Stimulated activated CD8-positive, alpha-beta memory T cell treated with anti-CD3 and anti-CD28 coated beads, Interleukin-2, amount 100 ng/mL, for 1 hour (primary cell): ENCODE results near the gene RELCH.

Experiments used
- DNase-seq, 2 donors: peaks; one replicate each; pipeline ENCODE4 v3.0.0-alpha.2; 2020; ENCODE audit warnings: low read depth in 2 of 2

The RELCH gene

DNA sequence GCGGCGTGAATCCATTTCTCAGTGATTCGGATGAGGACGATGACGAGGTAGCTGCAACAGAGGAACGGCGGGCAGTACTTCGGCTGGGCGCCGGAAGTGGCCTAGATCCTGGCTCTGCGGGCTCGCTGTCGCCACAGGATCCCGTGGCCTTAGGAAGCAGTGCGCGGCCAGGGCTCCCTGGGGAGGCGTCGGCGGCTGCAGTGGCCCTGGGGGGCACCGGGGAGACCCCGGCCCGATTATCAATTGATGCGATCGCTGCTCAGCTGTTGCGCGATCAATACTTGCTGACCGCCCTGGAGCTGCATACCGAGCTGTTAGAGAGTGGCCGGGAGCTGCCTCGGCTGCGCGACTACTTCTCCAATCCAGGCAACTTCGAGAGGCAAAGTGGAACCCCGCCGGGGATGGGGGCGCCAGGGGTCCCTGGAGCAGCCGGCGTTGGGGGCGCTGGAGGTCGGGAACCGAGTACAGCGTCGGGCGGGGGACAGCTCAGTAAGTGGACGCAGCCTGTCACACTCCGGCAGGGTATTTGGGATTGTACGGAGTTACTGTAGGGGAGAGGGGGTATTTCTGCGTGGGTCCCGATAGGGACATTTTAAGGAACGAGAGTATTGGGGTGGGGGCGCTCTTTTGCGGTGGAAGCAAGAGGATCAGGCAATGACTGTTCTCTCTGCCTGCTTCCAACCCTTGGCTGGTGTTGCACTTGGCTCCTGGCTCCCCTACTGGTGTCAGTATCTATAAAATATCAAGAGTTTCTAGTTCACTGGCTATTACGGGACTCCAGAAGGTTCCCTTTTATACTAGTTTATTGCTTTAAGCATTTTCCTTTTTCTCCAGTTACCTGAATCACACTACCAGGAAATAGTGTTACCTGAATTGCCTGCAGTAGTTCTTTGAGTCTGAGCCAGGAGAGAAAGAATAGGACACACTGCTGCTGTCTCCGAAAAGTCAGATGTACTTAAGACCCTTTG lies 772 bp downstream of the RELCH start:
- DNase-seq: no peak

DNA sequence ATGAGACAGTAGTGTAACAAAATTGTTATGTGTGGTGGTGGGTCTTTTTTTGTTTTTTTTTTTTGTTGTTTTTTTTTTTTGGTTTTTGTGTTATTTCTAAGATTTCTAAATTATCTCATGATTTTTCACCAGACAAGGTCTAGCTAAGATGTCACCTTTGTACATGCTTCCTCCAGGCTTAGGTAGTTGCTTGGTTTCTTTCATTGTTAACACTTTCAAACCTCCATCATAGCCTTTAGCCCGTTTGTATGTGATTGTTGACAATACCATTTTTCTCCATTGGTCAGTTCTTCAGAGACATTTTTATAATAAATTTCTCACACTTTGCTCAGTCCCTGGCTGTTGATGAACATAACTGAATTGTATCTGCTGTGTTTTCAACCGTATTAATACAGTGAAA lies 2.2 kb downstream of the RELCH start:
- no peak for DNase-seq

DNA sequence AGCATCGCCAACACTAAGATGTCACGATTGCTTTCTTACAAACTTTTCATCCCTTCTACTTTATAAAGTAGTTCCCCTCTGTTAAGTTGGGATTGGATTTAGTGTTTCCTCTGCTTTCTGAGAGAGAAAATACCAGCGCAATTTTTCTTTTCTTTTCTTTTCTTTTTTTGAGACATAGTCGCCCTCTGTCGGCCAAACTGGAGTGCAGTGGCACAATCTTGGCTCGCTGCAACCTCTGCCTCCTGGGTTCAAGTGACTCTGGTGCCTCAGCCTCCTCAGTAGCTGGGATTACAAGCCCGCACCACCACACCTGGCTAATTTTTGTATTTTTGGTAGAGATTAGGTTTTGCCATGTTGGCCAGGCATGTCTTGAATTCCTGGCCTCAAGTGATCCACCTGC lies 9.0 kb downstream of the RELCH start:
- no peak for DNase-seq

DNA sequence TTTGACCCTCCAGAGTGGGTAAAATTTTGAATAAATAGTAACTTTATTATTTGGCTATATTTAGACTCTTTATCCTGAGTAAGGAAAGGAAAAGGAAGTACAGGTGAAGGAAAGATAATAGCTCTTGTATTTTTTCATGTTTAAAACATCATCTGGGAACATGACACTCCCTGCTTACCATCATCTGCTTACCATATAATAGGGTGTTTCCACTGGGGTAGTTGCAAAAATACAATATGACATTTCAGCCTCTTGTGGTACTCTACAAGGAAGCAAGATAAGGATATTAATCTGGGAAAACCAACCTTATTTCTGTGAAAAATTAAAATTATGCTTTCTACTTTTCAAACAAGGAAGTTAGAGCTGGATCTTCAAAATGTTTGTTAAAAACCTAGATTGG lies 9.9 kb downstream of the RELCH start:
- DNase-seq: no peak

DNA sequence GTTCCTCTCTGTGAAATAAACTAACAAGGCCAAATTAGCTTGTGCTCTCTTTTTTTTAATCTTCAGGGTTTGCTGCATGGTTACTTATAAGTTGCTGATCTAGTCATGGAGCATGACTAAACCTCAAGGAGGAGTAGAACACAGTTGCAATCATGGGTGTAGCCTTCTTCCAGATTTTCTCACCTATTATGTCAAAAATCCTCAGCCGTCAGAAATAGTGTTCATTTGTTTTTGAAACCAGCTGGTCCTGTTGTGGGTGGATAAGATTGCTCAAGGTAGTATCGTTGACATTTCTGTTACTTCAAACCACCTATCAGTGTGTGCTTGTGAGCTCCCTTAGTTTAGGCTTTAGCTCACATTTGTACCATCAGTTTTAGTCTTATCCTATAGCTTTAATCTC lies 11.2 kb downstream of the RELCH start:
- DNase-seq: no peak

DNA sequence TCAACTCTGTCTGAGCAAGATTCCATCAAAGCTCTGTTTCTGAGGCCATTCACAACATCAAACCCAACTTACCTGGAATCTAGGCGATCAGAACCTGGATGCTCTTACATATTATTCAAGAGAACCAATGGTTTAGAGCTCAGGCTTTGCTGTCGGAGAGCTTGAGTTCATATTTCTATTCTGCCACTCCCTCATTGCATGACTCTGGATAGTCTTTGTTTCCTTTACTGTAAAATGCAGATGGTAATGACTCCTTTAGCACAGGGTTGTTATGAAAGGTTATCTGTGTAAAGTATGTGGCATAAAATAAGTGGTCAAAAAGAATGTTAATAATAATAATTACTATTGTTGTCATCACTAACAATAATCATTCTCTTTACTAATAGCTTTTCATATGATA lies 12.6 kb downstream of the RELCH start:
- no peak for DNase-seq

DNA sequence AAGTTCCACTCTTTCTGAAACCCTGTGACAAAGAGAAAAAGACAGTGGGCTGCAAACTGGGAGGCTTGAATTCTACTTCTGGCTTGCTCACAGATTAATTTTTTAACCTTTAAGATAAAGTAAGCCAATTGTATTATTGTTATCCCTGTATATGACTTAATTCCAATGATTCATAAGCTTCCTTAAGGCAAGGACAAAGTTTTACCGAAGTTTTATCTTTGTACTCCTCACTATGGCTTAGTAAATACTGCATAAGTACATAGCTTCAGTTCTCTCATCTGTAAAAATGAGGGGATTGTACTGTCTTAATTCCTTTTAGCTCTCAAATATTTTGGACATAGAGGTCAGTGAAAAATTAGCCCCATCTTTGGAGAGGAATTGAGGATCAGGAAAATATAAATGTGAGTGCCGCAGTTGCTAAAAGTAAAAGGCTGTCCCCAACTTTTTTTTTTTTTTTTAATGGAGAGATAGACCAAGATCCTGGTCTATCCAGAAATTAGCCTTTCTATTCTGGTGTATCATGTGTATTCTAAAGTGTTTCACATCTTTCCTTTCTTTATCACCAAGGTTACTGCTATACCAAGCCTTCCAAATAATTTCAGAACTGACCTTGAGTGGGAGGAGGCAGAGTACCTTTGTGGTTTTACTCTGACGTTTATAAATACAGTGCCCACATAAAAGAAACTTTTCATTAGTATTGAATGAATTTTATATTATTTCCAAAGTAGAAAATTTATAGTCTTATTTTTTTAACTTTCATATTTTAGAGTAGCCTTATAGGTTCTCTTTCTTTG lies 13.3 kb downstream of the RELCH start:
- DNase-seq: no peak

DNA sequence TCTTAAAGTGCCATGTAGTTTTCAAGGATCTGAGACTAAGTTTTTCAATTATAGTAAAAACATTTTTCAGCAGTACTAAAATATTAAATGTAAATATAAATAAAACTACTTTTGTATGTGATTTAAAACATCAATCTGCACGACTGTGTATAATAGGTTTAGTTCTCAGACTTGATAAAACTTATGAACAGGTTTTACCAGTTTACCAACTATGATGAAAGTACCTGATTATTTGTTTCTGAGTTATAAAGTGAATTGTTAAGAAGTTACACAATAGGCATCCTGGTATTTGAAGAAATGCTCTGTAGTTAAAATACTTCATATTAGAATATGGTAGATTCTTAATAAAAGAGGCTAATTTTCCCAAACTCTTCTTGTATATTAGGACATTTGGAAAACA lies 14.8 kb downstream of the RELCH start:
- DNase-seq: no peak

DNA sequence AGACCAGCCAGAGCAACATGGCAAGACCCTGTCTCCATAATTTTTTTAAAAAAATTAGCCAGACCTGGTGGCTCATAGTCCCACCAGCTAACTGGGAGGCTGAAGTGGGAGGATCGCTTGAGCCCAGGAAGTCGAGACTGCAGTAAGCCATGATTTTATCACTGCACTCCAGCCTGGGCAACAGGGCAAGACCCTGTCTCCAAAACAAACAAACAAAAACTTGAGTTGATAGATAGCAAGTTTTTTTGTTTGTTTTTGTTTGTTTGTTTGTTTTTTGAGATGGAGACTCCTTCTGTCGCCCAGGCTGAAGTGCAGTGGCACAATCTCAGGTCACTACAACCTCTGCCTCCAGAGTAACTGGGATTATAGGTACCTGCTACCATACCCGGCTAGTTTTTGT lies 18.8 kb downstream of the RELCH start:
- DNase-seq: no peak

DNA sequence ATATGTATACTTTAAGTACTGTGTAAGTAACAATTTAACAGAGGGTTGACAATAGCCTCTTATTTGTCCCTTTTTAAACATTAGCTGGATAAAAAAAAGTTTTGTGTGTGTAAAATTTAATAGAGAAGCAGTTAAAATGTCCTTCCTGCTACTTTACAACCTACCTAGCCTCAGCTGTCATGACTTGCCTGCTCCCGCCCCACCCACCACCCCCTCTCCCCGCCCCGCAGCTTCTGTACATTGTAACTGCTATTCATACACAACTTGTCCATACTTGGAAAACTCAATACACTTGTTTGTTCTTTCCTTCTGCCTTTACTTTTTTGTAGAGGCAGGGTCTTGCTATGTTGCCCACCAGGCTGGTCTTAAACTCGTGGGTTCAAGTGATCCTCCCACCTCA lies 19.5 kb downstream of the RELCH start:
- DNase-seq: no peak

DNA sequence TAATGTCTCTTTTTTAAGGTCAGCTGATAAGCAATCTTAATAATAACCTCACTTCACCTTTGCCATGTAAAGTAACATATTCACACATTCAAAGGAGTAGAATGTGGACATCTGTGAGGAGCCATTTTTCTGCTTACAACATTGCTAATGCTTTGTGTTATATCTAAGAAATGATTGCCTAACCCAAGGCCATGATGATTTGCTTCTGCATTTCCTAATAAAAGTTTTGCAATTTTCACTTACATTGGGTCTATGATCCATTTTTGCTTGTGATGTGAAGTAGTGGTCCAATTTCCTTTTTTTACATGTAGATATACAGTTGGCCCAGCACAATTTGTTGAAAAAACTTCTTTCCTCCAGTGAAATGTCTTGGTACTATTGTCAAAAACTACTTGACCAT lies 22.0 kb downstream of the RELCH start:
- no peak for DNase-seq

DNA sequence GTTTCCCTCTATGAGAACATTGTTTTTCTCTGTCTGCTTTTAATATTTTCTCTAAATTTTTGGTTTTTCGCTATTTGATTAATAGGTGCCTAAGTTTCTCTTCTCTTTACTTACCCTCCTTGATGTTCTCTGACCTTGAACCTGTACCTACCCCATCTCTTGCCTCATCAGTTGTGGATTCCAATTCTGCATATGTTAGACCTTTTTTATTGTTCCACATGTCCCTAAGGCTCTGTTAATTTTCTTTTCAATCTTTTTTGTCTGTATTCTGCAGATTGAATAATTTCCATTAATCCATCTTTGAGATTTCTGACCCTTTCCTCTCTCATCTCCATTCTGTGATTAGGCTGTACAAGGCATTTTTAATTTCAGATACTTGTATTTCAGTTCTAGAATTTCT lies 23.1 kb downstream of the RELCH start:
- DNase-seq: no peak

DNA sequence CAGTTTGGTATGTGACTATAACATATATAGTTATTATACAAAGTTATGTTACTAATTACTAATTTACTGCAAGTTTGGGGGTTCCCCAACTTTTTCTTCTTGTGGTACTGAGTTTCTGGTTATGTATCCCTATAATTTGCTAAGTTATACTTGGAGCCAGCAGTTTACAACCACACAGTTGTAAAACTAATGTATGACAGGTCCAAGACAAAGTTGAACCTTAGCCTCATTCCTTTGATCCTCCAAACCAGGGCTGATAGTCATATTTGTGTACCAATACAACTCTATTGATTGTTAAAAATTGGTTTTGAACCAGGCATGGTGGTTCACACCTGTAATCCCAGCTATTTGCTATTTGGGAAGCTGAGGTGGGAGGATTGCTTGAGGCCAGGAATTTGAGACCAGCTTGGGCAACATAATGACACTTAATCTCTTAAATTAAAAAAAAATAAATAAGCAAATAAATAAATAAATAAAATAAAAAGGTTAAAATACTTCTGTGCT lies 24.3 kb downstream of the RELCH start:
- DNase-seq: no peak

DNA sequence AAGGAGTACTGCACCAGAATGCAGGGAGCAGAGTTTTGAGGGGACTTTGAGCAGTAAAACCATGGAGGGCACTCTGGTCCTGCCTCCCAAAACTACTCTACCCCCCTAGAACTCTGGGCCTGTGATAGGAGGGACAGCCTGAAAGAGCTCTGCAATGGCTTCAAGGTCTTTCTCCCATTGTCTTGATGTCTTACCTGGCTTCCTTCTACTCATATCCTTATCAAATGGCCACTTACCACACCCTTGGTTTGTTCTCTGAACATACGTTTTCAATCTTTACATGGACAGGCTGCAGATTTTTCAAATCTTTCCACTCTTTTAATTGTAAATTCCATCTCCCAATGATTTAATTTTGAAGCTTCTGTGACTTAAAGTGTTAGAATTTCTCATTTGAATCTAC lies 27.7 kb downstream of the RELCH start:
- no peak for DNase-seq

DNA sequence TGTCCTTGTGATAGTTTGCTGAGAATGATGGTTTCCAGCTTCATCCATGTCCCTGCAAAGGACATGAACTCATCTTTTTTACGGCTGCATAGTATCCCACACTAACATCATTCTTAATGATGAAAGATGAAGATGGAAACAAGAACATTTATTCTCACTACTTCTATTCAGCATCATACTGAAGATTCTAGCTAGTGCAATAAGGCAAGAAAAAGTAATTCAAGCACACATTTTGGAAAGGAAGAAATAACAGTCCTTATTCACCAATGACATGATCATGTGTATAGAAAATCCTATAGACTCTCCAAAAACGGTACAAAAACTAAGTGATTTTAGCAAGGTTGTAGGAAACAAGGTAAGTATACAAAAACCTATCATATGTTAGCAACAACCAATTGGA lies 37.2 kb downstream of the RELCH start:
- no peak for DNase-seq

DNA sequence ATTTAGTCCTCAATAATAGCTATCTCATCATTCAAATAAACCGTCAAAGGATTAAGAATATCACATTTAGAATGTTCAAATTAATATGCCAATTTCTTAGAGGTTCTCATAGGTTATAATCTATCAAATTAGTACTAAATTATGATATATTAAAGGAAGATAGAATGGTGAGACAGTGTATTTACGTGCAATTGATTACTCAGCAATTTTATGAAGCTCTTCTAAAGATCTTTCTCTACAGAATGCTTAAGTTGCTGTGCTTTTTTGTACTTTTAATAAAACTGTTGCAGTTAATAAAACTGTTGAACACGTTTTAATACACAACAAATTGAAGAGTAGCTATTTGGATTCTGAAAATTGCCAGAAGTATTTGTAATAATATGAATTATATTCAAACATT lies 39.0 kb downstream of the RELCH start:
- DNase-seq: no peak

DNA sequence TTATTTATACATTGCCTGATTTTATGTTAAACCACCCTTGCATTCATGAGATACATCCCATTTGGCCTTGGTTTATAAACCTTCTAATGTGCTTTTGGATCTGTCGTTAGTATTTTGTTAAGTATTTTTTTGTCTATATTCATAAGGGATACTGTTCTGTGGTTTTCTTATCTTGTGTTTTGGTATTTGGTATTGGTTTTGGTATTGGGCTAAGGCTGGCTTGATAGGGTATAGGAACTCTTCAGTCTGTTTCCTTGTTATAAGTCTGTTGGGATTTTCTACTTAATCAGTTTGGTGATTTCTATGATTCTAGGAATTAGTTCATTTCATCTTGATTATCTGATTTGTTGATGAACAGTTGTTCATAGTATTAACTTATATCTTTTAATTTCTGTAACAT lies 49.2 kb downstream of the RELCH start:
- DNase-seq: no peak

DNA sequence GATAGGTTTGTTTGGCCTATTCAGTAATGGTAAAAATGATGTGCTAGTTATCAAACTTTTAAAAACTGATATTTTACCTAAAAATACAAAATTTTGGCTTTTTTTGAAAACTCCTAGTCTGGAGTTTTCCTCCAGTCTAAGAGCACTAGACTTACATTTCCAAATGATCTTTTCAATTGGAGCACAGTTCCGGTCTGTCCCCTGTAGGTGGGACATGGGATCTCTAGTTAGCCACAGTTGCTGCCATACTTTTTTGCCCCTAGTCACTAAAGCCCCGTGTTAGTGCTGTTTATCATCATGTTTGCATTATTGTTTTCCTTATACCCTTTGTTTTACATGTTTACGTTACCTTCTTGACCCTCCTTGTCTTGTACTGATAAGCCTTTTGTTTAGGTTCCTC lies 52.4 kb downstream of the RELCH start:
- no peak for DNase-seq

DNA sequence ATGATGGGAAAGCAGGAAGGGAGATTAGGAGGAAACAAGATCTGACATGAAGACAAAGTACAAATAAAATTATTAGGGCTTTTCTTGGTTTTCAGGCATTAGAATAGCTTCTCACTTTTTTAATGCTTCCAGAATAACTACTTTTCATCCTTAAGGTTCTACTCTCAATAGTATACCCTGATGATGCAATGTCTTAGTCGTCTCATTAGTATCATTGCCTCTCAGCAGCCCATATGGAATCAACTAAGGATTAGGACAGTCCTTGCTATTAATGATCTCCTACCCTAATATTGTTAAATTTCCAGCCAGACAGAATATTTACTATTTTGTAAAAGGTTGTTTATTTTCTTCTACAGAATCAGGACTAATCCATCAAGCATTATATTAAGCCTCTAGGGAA lies 55.9 kb downstream of the RELCH start:
- DNase-seq: no peak

DNA sequence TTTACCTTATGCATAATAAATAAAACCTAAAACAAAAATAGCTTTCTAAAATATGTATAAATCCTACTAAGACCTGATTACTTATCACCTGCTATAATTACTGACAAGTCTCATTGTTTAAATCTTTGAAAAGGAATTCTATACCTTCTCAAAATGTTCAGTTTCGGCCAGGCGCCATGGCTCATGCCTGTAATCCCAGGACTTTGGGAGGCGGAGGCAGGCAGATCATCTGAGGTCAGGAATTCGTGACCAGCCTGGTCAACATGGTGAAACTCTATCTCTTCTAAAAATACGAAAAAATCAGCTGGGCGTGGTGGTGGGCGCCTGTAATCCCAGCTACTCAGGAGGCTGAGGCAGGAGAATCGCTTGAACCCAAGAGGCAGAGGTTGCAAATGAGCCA lies 58.1 kb downstream of the RELCH start:
- DNase-seq: no peak

DNA sequence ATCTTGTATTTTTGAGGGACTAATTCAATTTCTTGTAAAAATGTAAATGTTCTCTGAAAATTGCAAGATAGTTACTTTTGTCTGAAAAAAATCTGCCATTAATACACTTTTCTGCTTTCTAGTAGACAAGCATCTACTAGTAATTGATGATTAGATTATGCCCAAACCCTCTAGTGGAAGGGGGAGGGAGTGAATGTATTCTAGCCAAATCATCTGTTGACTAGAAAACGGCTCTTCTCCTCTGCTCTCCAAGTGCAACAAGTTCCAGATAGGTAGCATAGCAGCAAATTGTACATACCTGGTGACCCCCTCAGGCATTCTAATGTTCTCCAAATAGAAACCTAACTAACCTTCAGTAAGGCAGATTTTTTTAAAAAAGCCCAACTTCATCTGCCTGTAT lies 58.6 kb downstream of the RELCH start:
- no peak for DNase-seq

DNA sequence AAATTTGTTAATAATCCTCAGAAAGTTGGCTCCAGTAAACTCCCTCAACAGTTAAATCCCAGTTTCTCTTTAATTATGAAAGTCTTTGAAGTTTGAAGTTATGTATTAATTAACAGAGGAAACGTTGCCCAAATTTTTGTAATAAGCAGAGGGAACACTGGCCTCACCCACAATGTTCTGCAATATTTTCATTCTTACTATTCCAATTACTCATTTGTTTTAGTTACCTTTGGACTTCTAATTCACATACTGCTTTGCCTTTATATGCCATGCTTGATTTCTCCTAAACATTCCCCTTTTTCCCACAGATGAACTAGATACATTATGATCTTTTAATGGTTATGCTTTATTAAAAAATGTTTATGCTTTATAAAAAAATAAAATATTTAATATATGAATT lies 61.3 kb downstream of the RELCH start:
- DNase-seq: no peak
